GM18511 (cell line): ENCODE measurements around the gene TOP3A.
A peak's percentile ranks its signal among the peaks of the same experiment; 100 is the strongest.

Experiments
- ATAC-seq: cut with Tn5 transposase; IDR thresholded peaks from one replicate; pipeline ENCODE4 v1.9.1; 2021; ENCODE audit warnings: mild to moderate bottlenecking, moderate library complexity; ENCODE audit not compliant: unreplicated experiment

TOP3A gene

DNA sequence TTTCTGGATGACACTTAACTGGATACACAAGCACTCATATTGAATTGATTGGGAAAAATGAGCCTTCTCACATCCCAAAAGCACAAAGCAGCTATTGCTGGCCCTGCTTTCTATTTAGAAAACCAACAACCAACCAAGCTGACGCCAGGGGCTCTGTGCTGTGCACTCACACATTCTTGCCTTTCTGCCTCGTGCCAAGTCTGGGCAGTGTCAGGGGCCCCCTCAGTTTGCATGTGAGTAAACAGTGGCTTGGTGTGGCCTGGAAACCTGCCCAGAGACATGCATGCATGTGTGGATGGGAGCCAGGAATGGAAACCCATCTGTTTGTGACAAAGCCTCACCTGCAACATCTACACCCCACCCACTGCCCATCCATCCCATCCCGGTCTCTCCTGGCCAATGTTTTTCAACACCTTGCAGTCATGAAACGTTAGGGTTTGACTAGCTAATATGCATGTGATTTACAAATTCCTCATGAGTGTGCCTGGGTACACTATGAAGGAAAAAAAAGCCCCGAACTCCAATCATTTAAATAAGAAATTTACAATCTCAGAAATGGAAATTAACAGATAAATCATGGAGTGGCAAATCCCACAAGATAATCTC is 33.9 kb downstream of the TOP3A start:
- ATAC-seq = no peak

GRCh38 chr17:18280249-18280648 is 34.5 kb downstream of the TOP3A start:
- ATAC-seq = no peak

DNA sequence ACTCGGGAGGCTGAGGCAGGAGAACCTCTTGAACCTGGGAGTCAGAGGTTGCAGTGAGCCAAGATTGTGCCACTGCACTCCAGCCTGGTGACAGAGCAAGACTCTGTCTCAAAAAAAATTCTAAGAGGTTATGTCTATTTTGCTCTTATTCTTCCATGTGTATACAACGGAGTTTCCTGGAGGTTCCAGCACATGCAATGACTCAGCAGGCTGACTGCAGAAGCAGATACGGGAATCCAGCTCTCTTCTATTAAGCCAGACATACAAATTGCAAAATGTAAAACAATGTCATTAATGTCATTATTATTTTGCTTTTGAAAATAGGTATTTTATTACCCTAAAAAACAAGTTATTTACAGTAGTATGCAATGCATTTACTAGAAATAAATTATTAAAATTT is 35.9 kb downstream of the TOP3A start:
- no peak for ATAC-seq

- ATAC-seq = no peak
Observed at GRCh38 chr17:18277076-18277475, 37.7 kb downstream of the TOP3A start.

DNA sequence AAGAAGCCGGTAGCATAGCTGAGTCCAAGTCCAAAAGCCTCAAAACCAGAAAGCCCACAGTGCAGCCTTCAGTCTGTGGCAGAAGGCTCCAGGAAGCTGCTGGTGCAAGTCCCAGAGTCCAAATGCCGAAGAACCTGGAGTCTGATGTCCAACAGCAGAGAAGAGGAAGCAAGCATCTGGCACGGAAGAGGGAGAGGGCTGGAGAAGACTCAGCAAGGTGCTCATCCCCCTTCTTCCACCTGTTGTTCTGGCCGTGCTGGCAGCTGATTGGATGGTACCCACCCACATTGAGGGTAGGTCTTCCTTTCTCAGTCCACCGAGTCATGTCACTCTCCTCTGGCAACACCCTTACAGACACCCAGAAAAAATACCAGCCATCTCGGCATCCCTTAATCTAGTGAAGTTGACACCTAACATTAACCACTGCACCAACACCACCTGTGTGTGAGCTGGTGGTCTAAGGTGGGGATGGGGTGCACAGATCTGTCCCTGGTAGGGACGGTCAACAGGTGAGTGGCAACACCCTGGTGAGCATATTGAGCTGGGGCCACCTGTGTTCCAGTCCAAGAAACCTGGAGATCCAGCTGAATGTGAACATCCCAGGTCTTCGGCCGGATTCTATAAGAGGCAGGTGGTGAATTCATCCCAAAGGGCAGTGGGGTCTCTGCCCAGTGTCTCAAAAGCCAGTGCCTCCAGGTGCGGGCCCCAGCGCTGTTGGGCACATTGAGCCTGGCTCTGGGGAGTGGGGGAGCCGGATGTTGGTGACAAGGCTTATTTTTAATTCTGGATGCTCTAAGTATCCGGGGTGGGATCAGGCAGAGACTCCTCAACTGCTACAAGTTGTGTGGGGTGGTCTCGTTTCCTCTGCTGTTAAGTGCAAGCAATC is 44.5 kb downstream of the TOP3A start:
- no peak for ATAC-seq

DNA sequence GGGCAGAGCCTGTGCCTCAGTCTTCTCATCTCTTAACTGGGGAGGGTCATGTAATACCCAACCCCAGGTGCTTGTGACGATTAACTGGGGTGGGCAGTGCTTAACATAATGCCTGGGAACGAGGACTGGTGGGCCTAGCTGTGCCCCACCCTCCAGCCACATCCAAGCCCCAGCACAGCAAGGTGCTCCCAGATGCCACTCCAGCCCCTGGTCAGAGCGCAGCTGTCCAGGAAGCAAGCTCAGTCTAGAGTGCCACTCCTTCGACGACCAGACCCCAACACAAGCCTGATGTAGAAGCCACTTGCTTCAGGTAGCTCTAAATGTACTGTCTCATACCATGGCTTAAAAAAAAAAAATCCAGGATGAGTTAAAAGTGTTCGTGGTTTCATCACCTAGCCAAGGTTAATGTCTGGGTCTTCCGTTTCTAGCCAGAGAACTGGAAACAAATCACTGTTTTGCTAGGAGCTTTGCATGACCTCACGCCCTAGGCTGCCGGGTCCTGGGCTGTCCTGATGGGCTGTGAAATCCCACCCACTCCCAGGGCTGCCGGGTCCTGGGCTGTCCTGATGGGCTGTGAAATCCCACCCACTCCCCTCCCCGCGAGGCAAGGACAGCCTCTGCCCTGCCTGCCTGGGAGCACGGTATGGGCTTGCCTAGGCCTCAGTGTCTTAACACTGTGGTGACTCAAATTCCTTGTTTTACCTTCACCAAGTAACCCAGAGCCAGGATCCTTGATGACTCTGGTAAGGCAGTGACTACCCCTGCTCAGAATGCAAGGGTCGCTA is 46.7 kb downstream of the TOP3A start:
- ATAC-seq = no peak

DNA sequence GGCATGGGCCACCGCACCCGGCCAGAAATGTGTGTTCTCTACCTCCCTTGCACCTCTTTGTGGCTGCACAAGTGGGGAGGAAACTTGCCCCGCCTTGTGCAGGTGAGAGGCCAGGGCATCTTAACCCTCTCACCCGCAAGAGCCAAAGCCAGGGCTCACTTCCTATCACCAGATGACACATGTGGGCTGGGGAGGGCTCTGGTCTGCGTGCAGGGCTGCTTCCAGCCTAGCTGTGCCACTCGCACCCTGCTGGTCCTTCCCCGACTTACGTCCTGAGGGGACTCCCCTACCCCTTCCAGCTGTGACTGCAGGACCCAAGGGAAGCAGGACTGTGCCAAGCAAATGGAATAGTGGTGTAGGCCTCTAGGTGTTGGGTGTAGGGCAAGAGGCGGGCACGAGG is 47.4 kb downstream of the TOP3A start:
- ATAC-seq = no peak

DNA sequence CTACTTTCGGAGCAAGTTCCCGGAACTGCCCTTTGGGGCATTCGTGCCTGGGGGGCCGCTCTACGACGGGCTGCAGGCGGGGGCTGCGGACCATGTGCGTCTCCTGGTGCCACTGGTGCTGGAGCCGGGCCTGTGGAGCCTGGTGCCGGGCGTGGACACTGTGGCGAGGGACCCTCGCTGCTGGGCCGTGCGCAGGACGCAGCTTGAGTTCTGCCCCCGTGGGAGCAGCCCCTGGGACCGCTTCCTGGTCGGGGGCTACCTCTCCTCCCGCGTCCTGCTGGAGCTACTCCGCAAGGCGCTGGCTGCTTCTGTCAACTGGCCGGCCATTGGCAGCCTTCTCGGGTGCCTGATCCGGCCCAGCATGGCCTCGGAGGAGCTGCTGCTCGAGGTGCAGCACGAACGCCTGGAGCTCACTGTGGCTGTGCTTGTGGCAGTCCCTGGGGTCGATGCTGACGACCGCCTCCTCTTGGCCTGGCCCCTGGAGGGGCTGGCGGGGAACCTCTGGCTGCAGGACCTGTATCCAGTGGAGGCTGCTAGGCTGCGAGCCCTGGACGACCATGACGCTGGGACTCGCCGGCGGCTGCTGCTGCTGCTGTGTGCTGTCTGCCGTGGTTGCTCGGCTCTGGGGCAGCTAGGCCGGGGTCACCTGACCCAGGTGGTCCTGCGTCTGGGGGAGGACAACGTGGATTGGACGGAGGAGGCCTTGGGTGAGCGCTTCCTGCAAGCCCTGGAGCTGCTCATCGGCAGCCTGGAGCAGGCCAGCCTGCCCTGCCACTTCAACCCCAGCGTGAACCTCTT is 50.7 kb downstream of the TOP3A start:
- no peak for ATAC-seq

DNA sequence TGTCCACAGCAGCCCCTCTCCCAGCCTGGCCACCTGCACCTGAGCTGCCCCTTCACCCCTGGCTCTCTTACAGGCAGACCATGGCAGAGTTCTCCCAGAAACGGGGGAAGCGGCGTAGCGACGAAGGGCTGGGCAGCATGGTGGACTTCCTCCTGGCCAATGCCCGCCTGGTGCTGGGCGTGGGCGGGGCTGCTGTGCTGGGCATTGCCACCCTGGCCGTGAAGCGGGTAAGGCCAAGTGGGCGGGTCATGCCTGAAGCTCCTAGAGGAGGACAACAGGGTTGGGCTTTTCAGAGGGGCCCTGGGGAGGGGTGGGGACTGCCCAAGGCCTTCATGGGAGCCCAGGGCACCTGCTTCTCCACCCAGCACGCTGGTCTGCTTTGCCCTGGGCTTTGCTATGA is 52.2 kb downstream of the TOP3A start:
- ATAC-seq = no peak

GRCh38 chr17:18262111-18262510 is 52.7 kb downstream of the TOP3A start:
- no peak for ATAC-seq

DNA sequence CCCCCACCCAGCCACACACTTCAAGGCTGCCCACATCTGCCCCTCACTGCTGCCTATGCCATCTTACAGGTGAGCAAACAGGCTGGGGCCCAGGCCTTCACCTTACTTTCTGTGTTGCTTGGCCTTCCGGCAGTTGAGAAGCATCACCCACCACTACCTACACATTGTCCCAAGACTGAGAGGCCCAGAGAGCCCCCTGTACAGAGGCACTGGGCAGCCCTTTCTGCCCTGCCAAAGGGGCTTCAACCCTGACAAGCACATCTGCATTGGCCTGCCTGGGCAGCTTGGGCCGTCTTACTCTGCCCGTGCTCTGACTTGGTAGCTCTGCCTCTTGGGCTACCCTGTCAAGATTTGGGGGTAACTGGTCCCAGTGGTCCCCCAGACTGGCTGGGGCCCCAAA is 53.1 kb downstream of the TOP3A start:
- no peak for ATAC-seq

GRCh38 chr17:18261146-18261515 is 53.7 kb downstream of the TOP3A start:
- ATAC-seq = peak; percentile 18

- peak; percentile 80 for ATAC-seq
Observed at GRCh38 chr17:18260332-18261145, 54.3 kb downstream of the TOP3A start, which contains the start of gene MIEF2. Gene MIEF2 (plus strand): TSS chr17:18260662. CDS start chr17:18262721, 2,059 bp downstream.

GRCh38 chr17:18259621-18260331 is 55.0 kb downstream of the TOP3A start:
- no peak for ATAC-seq

- ATAC-seq = peak; percentile 27
Observed at GRCh38 chr17:18258356-18259038, 56.3 kb downstream of the TOP3A start, which contains the start of gene FLII. Gene FLII (minus strand): TSS chr17:18258738. CDS start chr17:18258690, 48 bp downstream.

DNA sequence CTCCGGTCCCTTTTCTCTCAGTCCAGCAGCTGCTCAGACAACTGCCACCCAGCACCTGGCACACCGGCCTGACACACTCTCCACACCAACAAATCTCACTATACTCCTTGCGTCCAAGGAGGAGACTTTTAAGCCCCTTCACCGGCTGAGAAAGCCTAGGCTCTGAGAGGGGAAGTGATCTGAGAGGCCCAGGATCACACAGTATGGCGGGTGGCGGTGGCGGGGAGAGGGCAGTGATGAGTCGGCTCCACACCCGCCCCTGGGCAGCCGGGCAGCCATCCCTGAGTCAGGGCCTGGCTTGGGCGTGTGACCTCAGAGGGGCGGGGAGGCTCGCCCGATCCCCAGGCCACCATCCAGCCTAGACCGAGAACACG is 56.8 kb downstream of the TOP3A start:
- ATAC-seq = peak; percentile 36

- peak; percentile 21 for ATAC-seq
Observed at GRCh38 chr17:18257268-18257981, 57.4 kb downstream of the TOP3A start.

DNA sequence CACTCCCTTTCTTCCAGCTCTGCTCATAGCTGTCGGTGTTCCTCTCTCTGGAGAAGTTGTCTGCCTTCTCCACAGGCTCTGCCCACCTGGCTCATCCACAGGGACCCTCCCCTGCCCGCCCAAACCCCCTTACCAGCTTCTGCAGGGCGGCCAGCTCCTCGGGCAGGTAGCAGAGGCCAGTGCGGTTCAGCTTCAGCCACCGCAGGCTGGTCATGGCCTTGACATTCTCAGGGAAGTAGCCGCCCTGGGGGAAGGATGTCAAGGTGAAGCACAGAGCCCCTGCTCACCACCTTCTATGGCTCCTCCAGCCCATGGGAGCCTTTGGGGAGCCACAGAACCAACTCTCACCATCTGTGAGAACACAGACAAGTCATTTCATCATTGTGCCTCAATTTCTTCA is 58.0 kb downstream of the TOP3A start:
- ATAC-seq = no peak
